ENCODE results near the gene APOBEC3G.
"Not testable (repeated sequence)": the region's sequence is repeated elsewhere in the genome, so short reads cannot be mapped to it uniquely, and the experiment has no call there.

DNA sequence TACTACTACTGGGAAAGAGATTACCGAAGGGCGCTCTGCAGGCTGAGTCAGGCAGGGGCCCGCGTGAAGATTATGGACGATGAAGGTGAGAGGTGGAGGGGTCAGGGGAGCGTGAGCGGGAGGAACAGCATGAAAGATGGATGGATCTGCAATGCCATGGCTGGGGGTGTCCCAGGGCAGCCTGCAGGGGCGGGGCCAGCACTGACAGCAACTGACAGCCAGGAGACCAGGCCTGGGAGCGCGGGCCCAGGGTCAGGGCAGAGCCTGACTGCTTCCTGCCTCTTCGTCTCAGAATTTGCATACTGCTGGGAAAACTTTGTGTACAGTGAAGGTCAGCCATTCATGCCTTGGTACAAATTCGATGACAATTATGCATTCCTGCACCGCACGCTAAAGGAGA lies 31.9 kb upstream of the APOBEC3G start:
- TF ChIP-seq, protein P1, sequence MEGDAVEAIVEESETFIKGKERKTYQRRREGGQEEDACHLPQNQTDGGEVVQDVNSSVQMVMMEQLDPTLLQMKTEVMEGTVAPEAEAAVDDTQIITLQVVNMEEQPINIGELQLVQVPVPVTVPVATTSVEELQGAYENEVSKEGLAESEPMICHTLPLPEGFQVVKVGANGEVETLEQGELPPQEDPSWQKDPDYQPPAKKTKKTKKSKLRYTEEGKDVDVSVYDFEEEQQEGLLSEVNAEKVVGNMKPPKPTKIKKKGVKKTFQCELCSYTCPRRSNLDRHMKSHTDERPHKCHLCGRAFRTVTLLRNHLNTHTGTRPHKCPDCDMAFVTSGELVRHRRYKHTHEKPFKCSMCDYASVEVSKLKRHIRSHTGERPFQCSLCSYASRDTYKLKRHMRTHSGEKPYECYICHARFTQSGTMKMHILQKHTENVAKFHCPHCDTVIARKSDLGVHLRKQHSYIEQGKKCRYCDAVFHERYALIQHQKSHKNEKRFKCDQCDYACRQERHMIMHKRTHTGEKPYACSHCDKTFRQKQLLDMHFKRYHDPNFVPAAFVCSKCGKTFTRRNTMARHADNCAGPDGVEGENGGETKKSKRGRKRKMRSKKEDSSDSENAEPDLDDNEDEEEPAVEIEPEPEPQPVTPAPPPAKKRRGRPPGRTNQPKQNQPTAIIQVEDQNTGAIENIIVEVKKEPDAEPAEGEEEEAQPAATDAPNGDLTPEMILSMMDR (IDR thresholded peaks at IDR 0.05; ENCODE audit: borderline replicate concordance, extremely low read depth, low read length, poor library complexity, severe bottlenecking), result not testable (repeated sequence)
- TF ChIP-seq EZH2 (IDR thresholded peaks at IDR 0.05; ENCODE audit: borderline replicate concordance, low read depth, low read length, severe bottlenecking), result not testable (repeated sequence)
